HEK293 (cell line): ENCODE results near the gene AFF2.

ENCODE experiments used
- CTCF ChIA-PET: fragments of 350-600 bp; formaldehyde crosslinking; extraction: SDS; loops from one replicate; lab custom pipeline; 2021; ENCODE audit warnings: antibody characterized with exemption; lab: Yijun Ruan, JAX
- POLR2A ChIA-PET: fragments of 300-600 bp; formaldehyde crosslinking; extraction: SDS; loops from one replicate; lab custom pipeline; 2020; ENCODE audit warnings: antibody characterized with exemption, inconsistent platforms; lab: Yijun Ruan, JAX
- H3K27ac ChIP-seq: fragments of 200-500 bp; sonication (Bioruptor generic); 2 replicates; pipeline ENCODE4 v1.5.1; 2014; ENCODE audit warnings: low read depth, low read length, control low read depth, inconsistent platforms; ENCODE audit errors: extremely low read depth
- H3K36me3 ChIP-seq, 2 experiments: fragments of 200-500 bp in 1 of 2; sonication (Bioruptor generic) in 1 of 2; 1 replicate in 1 of 2; 2 replicates in 1 of 2; pipeline ENCODE4 v1.5.1; 2014 to 2017; ENCODE audit warnings: inconsistent platforms in 2 of 2, low read length in 2 of 2; ENCODE audit not compliant: control insufficient read depth in 2 of 2, insufficient read depth in 1 of 2
- H3K4me1 ChIP-seq: fragments of 200-500 bp; sonication (Bioruptor generic); 2 replicates; pipeline ENCODE4 v1.5.1; 2014; ENCODE audit warnings: mild to moderate bottlenecking, low read length, inconsistent platforms; ENCODE audit not compliant: control insufficient read depth, insufficient read depth
- H3K4me3 ChIP-seq: 2 replicates; pipeline ENCODE4 v1.5.1; 2011; ENCODE audit warnings: low read depth, mild to moderate bottlenecking, control low read depth, low read length, moderate library complexity
- H3K9me3 ChIP-seq: fragments of 200-500 bp; sonication (Bioruptor generic); 2 replicates; pipeline ENCODE4 v1.5.1; 2014; ENCODE audit warnings: low read depth, low read length, inconsistent platforms; ENCODE audit not compliant: control insufficient read depth, insufficient read depth
- AEBP2 ChIP-seq: fragments of 450-650 bp; formaldehyde crosslinking; IDR thresholded peaks from 2 replicates; pipeline ENCODE4 v1.5.1; 2016; ENCODE audit warnings: missing biosample characterization, missing genetic modification characterization, borderline replicate concordance
- BCL11A ChIP-seq: fragments of 450-650 bp; formaldehyde crosslinking; IDR thresholded peaks from 2 replicates; pipeline ENCODE4 v1.5.1; 2016; ENCODE audit warnings: low read depth, missing biosample characterization, missing genetic modification characterization
- GLI2 ChIP-seq: fragments of 450-650 bp; formaldehyde crosslinking; IDR thresholded peaks from 2 replicates; pipeline ENCODE4; 2017; ENCODE audit warnings: missing biosample characterization, missing genetic modification characterization, low read depth, borderline replicate concordance
- OSR2 ChIP-seq: fragments of 450-650 bp; formaldehyde crosslinking; IDR thresholded peaks from 2 replicates; pipeline ENCODE4 v1.5.1; 2016; ENCODE audit warnings: missing biosample characterization, missing genetic modification characterization
- PRDM2 ChIP-seq: fragments of 450-650 bp; formaldehyde crosslinking; IDR thresholded peaks from 2 replicates; pipeline ENCODE4 v1.5.1; 2016; ENCODE audit warnings: missing biosample characterization, missing genetic modification characterization, borderline replicate concordance
- PRDM6 ChIP-seq: fragments of 450-650 bp; formaldehyde crosslinking; IDR thresholded peaks from 2 replicates; pipeline ENCODE4 v1.5.1; 2017; ENCODE audit warnings: missing biosample characterization, missing genetic modification characterization
- SCRT2 ChIP-seq: fragments of 450-650 bp; formaldehyde crosslinking; IDR thresholded peaks from 2 replicates; pipeline ENCODE4 v1.5.1; 2016; ENCODE audit warnings: missing biosample characterization, missing genetic modification characterization
- ZBTB44 ChIP-seq: fragments of 450-650 bp; IDR thresholded peaks from 2 replicates; pipeline ENCODE4 v1.5.1; 2018; ENCODE audit warnings: missing biosample characterization, mild to moderate bottlenecking, missing genetic modification characterization
- ZIC2 ChIP-seq: fragments of 450-650 bp; formaldehyde crosslinking; IDR thresholded peaks from 2 replicates; pipeline ENCODE4 v1.5.1; 2016; ENCODE audit warnings: missing biosample characterization, missing genetic modification characterization
- ZNF114 ChIP-seq: fragments of 450-650 bp; formaldehyde crosslinking; IDR thresholded peaks from 2 replicates; pipeline ENCODE4 v1.5.0; 2017; ENCODE audit warnings: missing biosample characterization, missing genetic modification characterization
- ZNF157 ChIP-seq: fragments of 450-650 bp; formaldehyde crosslinking; IDR thresholded peaks from 2 replicates; pipeline ENCODE4 v1.5.1; 2016; ENCODE audit warnings: missing biosample characterization, missing genetic modification characterization
- ZNF239 ChIP-seq: fragments of 450-650 bp; formaldehyde crosslinking; IDR thresholded peaks from 2 replicates; pipeline ENCODE4 v1.5.1; 2016; ENCODE audit warnings: missing biosample characterization, missing genetic modification characterization
- ZNF76 ChIP-seq: fragments of 450-650 bp; formaldehyde crosslinking; IDR thresholded peaks from 2 replicates; pipeline ENCODE4; 2016; ENCODE audit warnings: low read depth, missing biosample characterization, missing genetic modification characterization, borderline replicate concordance
- ZNF785 ChIP-seq: fragments of 450-650 bp; formaldehyde crosslinking; IDR thresholded peaks from 2 replicates; pipeline ENCODE4 v1.5.1; 2016; ENCODE audit warnings: missing biosample characterization, missing genetic modification characterization

AFF2 gene

GRCh38 chrX:149010853-149011224 lies 510.4 kb downstream of the AFF2 start (continued):
- TF ChIP-seq PRDM6 (tag by site-specific recombination), result peak; percentile 69
- no peak for TF ChIP-seq ZNF76
- TF ChIP-seq GLI2 (tag by site-specific recombination), result no peak
- peak; percentile 58; the same call in 1 of the 2 replicates for TF ChIP-seq BCL11A (tag by site-specific recombination)
- 0 out of 2 replicates have a peak, but pooled peaks have one; percentile 35 for TF ChIP-seq ZBTB44 (tag by site-specific recombination)

- Histone ChIP-seq H3K4me1 (peaks cover 13% of the 10 kb centered on the region), H3K27ac (no peak overlapping the region), H3K36me3 (no peaks in the 10 kb centered on the region), H3K9me3 (no peaks in the 10 kb centered on the region), H3K4me3 (no peak overlapping the region)
- POLR2A ChIA-PET, result no interaction called here
- CTCF ChIA-PET, result interaction anchor here (0.7 kb wide), 1 partner anchor 16 kb away, joined by 3 read pairs; no protein-coding TSS in a partner anchor
- no peak for TF ChIP-seq ZNF157 (tag by site-specific recombination)
- TF ChIP-seq ZNF114 (tag by site-specific recombination), result no peak
- no peak for TF ChIP-seq ZNF785 (tag by site-specific recombination)
- TF ChIP-seq OSR2 (tag by site-specific recombination), result no peak
- TF ChIP-seq AEBP2 (tag by site-specific recombination), result no peak
- TF ChIP-seq PRDM2 (tag by site-specific recombination), result no peak
- no peak for TF ChIP-seq ZNF239 (tag by site-specific recombination)
- TF ChIP-seq SCRT2 (tag by site-specific recombination), result no peak
- TF ChIP-seq ZIC2, result no peak
- TF ChIP-seq ZBTB44 (tag by site-specific recombination), result no peak
Observed at GRCh38 chrX:149013081-149013480, 512.7 kb downstream of the AFF2 start.
